CD4-positive, alpha-beta T cell treated with Interferon alpha-2 for 1 hour (primary cell): Measurements from ENCODE around the gene PLIN3.
A peak's percentile ranks its signal among the peaks of the same experiment; 100 is the strongest.
"Not testable (repeated sequence)": the region's sequence is repeated elsewhere in the genome, so short reads cannot be mapped to it uniquely, and the experiment has no call there.

Experiments
- DNase-seq, 2 donors: peaks; one replicate each; pipeline ENCODE4 v3.0.0-alpha.2; 2020 to 2022

PLIN3 gene

DNA sequence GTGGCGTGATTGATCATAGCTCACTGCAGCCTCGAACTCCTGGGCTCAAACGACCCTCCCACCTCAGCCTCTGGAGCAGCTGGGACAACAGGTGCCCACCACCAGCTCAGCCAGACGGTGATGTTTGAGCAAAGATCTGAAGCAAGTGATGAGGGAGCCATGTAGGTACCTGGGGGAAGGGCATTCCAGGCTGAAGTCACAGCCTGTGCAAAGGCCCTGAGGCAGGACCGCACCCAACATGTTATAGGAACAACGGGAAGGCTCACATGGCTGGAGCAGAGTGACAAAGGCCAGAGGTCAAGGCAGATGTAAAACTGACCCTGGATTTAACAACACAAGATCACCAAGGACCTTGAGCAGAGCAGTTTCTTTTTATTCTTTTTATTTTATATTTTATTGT lies 61.1 kb downstream of the PLIN3 start:
- no peak for DNase-seq

DNA sequence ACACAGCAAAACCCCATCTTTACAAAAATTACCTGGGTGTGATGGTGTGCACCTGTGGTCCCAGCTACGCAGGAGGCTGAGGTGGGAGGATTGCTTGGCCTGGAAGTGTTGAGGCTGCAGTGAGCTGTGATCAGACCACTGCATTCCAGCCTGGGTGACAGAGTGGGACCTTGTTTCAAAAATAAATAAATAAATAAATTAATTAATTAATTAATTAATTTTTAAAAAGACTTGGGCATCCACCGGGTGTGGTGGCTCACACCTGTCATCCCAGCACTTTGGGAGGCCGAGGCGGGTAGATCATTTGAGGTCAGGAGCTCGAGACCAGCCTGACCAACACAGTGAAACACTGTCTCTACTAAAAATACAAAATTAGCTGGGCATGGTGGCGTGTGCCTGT lies 62.3 kb downstream of the PLIN3 start:
- not testable (repeated sequence) for DNase-seq

DNA sequence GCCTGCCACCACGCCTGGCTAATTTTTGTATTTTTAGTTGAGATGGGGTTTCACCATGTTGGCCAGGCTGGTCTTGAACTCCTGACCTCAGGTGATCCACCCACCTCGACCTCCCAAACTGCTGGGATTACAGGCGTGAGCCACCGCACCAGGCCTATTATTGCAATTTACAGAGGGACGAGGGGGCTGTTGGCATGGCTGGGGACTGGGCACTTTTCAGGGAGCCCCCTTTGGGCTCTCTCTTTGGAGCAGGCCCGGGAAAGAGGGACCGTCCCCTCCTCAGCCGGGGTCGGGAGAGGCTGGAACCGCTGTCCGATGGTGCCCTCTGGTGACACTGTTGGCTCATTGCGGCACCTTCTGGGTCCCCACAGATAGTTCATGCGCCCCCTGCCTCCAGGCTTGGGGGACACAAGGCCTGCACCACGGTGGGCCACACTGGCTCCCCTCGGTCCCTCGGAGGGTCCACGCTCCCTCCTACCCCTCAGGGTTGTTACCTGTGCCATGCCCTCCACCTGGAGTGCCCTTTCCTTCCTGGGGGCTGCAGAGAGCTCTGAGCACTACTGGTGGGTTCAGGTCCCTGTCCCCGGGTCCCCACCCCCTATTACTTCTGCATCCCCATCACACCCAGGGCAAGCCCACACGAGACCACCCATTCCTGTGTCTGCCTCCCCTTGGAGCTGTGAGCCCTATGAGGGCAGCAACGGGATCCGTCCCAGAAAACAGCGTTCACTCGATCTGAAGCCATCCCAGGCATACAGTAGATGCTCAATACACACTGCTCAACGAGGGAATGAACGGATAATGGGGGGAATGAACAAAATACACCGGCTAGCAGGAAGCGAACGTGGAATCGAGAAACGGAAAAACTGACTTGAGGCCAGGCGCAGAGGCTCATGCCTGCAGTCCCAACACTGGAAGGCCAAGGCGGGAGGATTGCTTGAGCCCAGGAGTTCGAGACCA lies 63.5 kb downstream of the PLIN3 start:
- DNase-seq: peak; percentile 65 to 71

GRCh38 chr19:4802711-4803110 lies 64.8 kb downstream of the PLIN3 start:
- no peak for DNase-seq

- DNase-seq: no peak
Measured at GRCh38 chr19:4801085-4801619, 66.3 kb downstream of the PLIN3 start.

DNA sequence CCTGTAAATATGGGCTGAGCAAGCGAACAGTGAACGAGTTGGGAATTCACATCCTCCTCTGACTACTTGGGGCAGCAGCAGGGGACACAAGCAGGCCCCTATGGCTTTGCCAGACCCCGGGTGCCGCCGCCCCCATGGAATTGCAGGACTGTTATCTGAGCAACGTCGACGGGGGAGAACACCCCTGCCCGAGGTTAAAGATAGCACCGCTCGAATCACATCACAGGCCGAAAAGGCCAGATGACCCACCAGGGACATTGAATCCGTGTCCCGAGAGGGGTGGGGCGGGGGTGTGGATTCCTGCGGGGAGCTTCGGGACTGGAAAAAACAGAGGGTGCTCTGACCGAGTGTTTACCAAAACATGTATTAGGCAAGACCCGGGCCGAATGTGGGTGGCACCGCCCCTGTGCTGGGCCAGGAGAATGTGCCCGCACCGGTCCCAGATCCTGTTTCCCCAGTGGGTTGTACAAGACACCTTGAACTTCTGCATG lies 66.8 kb downstream of the PLIN3 start:
- DNase-seq: no peak

DNA sequence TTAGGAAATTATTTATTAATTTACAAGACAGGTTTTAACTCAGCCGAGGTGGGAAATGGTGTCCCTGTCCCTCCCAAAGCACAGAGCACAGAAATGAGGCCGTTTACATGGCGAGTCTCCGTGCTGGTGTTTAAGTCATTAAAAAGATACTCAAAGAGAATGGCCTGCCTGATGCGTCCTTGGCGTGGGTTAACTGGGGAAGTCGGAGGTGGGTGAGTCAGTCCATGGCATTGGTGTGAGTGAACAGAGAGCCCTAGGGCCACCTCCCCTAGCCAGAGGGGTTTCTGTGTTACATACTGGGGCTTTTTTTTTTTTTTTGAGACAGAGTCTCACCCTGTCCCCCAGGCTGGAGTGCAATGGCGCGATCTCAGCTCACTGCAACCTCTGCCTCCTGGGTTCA lies 72.1 kb downstream of the PLIN3 start:
- DNase-seq: no peak

- DNase-seq: no peak
Measured at GRCh38 chr19:4794971-4795370, 72.5 kb downstream of the PLIN3 start.

DNA sequence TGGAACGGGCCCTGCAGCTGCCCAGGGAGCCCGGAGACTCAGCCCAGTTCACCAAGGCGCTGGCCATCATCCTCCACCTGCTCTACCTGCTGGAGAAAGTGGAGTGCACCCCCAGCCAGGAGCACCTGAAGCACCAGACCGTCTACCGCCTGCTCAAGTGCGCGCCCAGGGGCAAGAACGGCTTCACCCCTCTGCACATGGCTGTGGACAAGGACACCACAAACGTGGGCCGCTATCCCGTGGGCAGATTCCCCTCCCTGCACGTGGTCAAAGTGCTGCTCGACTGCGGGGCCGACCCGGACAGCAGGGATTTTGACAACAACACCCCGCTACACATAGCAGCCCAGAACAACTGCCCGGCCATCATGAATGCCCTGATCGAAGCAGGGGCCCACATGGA lies 74.2 kb downstream of the PLIN3 start:
- DNase-seq: not testable (repeated sequence)

- not testable (repeated sequence) for DNase-seq
Measured at GRCh38 chr19:4792866-4793195, 74.6 kb downstream of the PLIN3 start.

DNA sequence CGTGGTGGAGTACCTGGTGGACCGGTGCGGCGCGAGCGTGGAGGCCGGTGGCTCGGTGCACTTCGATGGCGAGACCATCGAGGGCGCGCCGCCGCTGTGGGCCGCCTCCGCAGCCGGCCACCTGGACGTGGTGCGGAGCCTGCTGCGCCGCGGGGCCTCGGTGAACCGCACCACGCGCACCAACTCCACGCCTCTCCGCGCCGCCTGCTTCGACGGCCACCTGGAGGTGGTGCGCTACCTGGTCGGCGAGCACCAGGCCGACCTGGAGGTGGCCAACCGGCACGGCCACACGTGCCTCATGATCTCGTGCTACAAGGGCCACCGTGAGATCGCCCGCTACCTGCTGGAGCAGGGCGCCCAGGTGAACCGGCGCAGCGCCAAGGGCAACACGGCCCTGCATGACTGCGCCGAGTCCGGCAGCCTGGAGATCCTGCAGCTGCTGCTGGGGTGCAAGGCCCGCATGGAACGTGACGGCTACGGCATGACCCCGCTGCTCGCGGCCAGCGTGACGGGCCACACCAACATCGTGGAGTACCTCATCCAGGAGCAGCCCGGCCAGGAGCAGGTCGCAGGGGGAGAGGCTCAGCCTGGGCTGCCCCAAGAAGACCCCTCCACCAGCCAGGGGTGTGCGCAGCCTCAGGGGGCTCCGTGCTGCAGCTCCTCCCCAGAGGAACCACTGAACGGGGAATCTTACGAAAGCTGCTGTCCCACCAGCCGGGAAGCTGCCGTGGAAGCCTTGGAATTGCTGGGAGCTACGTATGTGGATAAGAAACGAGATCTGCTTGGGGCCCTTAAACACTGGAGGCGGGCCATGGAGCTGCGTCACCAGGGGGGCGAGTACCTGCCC lies 75.2 kb downstream of the PLIN3 start:
- DNase-seq: not testable (repeated sequence)

- peak; percentile 100 for DNase-seq
Measured at GRCh38 chr19:4791183-4792018, 76.1 kb downstream of the PLIN3 start, which contains the start of gene FEM1A. TSS of gene FEM1A (plus strand) at chr19:4791734. CDS start at chr19:4791855, 121 bp downstream.
